Skeletal muscle tissue (tissue), 4 donors: ENCODE data around the gene LYRM9. TPM values are rescaled to one million over a fixed set of nuclear protein-coding genes. Genes with fewer than 3 reads are reported as not detected.

Experiments
- H3K27ac ChIP-seq: one replicate; pipeline ENCODE4 v1.7.0; 2013; ENCODE audit warnings: mild to moderate bottlenecking, low read depth, low read length, inconsistent platforms
- H3K27me3 ChIP-seq, 3 donors: one replicate each; pipeline ENCODE4 v1.7.0; 2013; ENCODE audit warnings: low read length in 3 of 3; ENCODE audit not compliant: control insufficient read depth in 3 of 3, insufficient read depth in 3 of 3
- H3K36me3 ChIP-seq, 3 donors: one replicate each; pipeline ENCODE4 v1.7.0; 2013; ENCODE audit warnings: low read length in 3 of 3; ENCODE audit not compliant: control insufficient read depth in 3 of 3, insufficient read depth in 3 of 3
- H3K4me1 ChIP-seq, 3 donors: one replicate each; pipeline ENCODE4 v1.7.0; 2013; ENCODE audit warnings: low read length in 3 of 3, mild to moderate bottlenecking in 3 of 3; ENCODE audit not compliant: control insufficient read depth in 3 of 3, insufficient read depth in 3 of 3
- H3K4me3 ChIP-seq, 3 donors: one replicate each; pipeline ENCODE4 v1.7.0; 2013; ENCODE audit warnings: low read length in 3 of 3
- H3K9ac ChIP-seq, 3 donors: one replicate each; pipeline ENCODE4 v1.7.0; 2013; ENCODE audit warnings: low read length in 3 of 3, mild to moderate bottlenecking in 3 of 3, moderate library complexity in 2 of 3, low read depth in 1 of 3
- H3K9me3 ChIP-seq, 3 donors: one replicate each; pipeline ENCODE4 v1.7.0; 2013; ENCODE audit warnings: low read length in 3 of 3; ENCODE audit not compliant: control insufficient read depth in 3 of 3
- total RNA-seq: library from RNA; depleted of rRNA; stranded (reverse); fragments of >200 nt; gene quantifications from one replicate; pipeline ENCODE4 v1.2.3, GENCODE V29; 2014
- donor health status: Osteomylitis.

LYRM9 gene
- total RNA-seq, 1 donor from 2014 or later: 5.2 TPM

GRCh38 chr17:27882162-27882840 lies 10.9 kb downstream of the LYRM9 start:
- H3K27ac ChIP-seq: no peak overlapping the region
- no peak overlapping the region for H3K9ac ChIP-seq
- no peak overlapping the region for H3K4me3 ChIP-seq
- H3K9me3 ChIP-seq: no peaks in the 10 kb centered on the region
- H3K27me3 ChIP-seq: no peaks in the 10 kb centered on the region
- H3K36me3 ChIP-seq: peaks cover 7 to 16% (median 13%) of the 10 kb centered on the region in 3 donors
- H3K4me1 ChIP-seq: peaks cover 0 to 2% (median 0%) of the 10 kb centered on the region in 3 donors

GRCh38 chr17:27879987-27880608 lies 13.1 kb downstream of the LYRM9 start:
- no peak overlapping the region for H3K9ac ChIP-seq
- peaks cover 9 to 24% (median 19%) of the 10 kb centered on the region in 3 donors for H3K36me3 ChIP-seq
- no peaks in the 10 kb centered on the region for H3K9me3 ChIP-seq
- peaks cover 0 to 2% (median 0%) of the 10 kb centered on the region in 3 donors for H3K4me1 ChIP-seq
- H3K27me3 ChIP-seq: no peaks in the 10 kb centered on the region
- H3K27ac ChIP-seq: no peak overlapping the region
- no peak overlapping the region for H3K4me3 ChIP-seq

GRCh38 chr17:27878776-27879562 lies 14.2 kb downstream of the LYRM9 start:
- Histone ChIP-seq H3K4me3 (no peak overlapping the region), H3K27me3 (no peaks in the 10 kb centered on the region), H3K27ac (no peak overlapping the region), H3K36me3 (peaks cover 14 to 29% (median 22%) of the 10 kb centered on the region in 3 donors), H3K9ac (no peak overlapping the region), H3K9me3 (no peaks in the 10 kb centered on the region), H3K4me1 (peaks cover 0 to 2% (median 0%) of the 10 kb centered on the region in 3 donors)

GRCh38 chr17:27873746-27874145 lies 19.4 kb downstream of the LYRM9 start:
- peaks cover 7 to 23% (median 19%) of the 10 kb centered on the region in 3 donors for H3K36me3 ChIP-seq
- H3K27ac ChIP-seq: no peak overlapping the region
- no peak overlapping the region for H3K4me3 ChIP-seq
- H3K9me3 ChIP-seq: no peaks in the 10 kb centered on the region
- no peaks in the 10 kb centered on the region for H3K4me1 ChIP-seq
- no peaks in the 10 kb centered on the region for H3K27me3 ChIP-seq
- H3K9ac ChIP-seq: no peak overlapping the region

- Histone ChIP-seq H3K27ac (no peak overlapping the region), H3K36me3 (peaks cover 7 to 20% (median 16%) of the 10 kb centered on the region in 3 donors), H3K4me3 (no peak overlapping the region), H3K9ac (no peak overlapping the region), H3K27me3 (no peaks in the 10 kb centered on the region), H3K9me3 (no peaks in the 10 kb centered on the region), H3K4me1 (no peaks in the 10 kb centered on the region)
These were observed 20.0 kb downstream of the LYRM9 start for GRCh38 chr17:27873211-27873610.

- Histone ChIP-seq H3K27me3 (no peaks in the 10 kb centered on the region), H3K27ac (no peak overlapping the region), H3K4me1 (no peaks in the 10 kb centered on the region), H3K36me3 (peaks cover 7 to 16% (median 13%) of the 10 kb centered on the region in 3 donors), H3K9ac (no peak overlapping the region), H3K9me3 (no peaks in the 10 kb centered on the region), H3K4me3 (no peak overlapping the region)
These were observed 20.4 kb downstream of the LYRM9 start for GRCh38 chr17:27872776-27873175.

GRCh38 chr17:27871407-27871806 lies 21.8 kb downstream of the LYRM9 start:
- Histone ChIP-seq H3K36me3 (peaks cover 6 to 8% (median 6%) of the 10 kb centered on the region in 3 donors), H3K4me1 (no peaks in the 10 kb centered on the region), H3K9ac (no peak overlapping the region), H3K9me3 (no peaks in the 10 kb centered on the region), H3K27ac (no peak overlapping the region), H3K27me3 (no peaks in the 10 kb centered on the region), H3K4me3 (no peak overlapping the region)

GRCh38 chr17:27870345-27870744 lies 22.8 kb downstream of the LYRM9 start:
- Histone ChIP-seq H3K27me3 (no peaks in the 10 kb centered on the region), H3K4me3 (no peak overlapping the region), H3K27ac (no peak overlapping the region), H3K4me1 (no peaks in the 10 kb centered on the region), H3K36me3 (peaks cover 4 to 5% (median 5%) of the 10 kb centered on the region in 3 donors), H3K9ac (no peak overlapping the region), H3K9me3 (no peaks in the 10 kb centered on the region)

GRCh38 chr17:27868565-27868964 lies 24.6 kb downstream of the LYRM9 start:
- Histone ChIP-seq H3K9ac (no peak overlapping the region), H3K4me1 (no peaks in the 10 kb centered on the region), H3K36me3 (no peaks in the 10 kb centered on the region), H3K9me3 (no peaks in the 10 kb centered on the region), H3K27me3 (no peaks in the 10 kb centered on the region), H3K4me3 (no peak overlapping the region), H3K27ac (no peak overlapping the region)

- no peak overlapping the region for H3K4me3 ChIP-seq
- H3K9ac ChIP-seq: no peak overlapping the region
- H3K4me1 ChIP-seq: peaks cover 0 to 2% (median 0%) of the 10 kb centered on the region in 3 donors
- no peak overlapping the region for H3K27ac ChIP-seq
- no peaks in the 10 kb centered on the region for H3K36me3 ChIP-seq
- H3K27me3 ChIP-seq: no peaks in the 10 kb centered on the region
- no peaks in the 10 kb centered on the region for H3K9me3 ChIP-seq
These were observed 30.3 kb downstream of the LYRM9 start for GRCh38 chr17:27862840-27863239.
